ENCODE data around the gene THEMIS.
"Not testable (repeated sequence)": the region's sequence is repeated elsewhere in the genome, so short reads cannot be mapped to it uniquely, and the experiment has no call there.

Gene THEMIS

GRCh38 chr6:127718694-127719093 lies 182.2 kb downstream of the THEMIS start:
- DNase-seq (ENCODE audit: low spot score), result no peak

GRCh38 chr6:127717384-127717783 lies 183.5 kb downstream of the THEMIS start:
- DNase-seq (ENCODE audit: low spot score), result no peak

- no peak for DNase-seq (ENCODE audit: low spot score)
Observed at GRCh38 chr6:127716465-127716864, 184.4 kb downstream of the THEMIS start.

DNA sequence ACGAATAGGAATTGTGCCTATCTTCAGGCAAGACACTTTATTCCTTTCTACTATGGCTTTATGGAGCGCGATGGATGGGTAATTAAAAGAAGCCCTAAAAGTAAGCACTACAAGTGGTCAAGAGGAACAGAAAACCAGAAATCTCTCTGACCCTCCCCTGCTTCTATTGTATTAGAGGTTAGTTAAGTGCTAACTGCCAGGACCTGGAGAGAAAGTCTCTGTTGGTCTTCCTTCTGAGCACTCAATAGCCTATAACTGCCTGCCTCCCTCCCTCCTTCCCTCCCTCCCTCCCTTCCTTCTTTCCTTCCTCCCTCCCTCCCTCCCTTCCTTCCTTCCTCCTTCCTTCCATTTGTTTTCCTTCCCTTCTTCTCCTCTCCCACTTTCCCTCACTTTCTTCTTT lies 190.2 kb downstream of the THEMIS start:
- DNase-seq (ENCODE audit: low spot score), result no peak

DNA sequence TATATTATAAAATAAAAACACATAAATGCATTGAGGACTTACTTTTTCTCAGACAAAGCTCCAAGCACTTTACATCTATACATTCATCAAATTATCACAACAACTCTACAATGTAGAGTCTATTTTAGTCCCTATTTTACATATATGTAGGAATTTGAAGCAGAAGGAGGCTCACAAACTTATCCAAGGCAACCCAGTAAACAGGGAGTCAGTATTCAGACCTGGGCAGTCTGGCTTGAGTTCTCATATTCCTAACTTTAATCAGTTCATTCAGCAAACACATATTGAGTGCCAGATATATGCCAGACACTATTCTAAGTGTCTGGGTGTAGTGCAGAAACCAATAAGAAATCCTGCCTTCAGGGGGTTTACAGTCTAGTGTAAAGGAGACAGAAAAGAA lies 194.6 kb downstream of the THEMIS start:
- DNase-seq (ENCODE audit: low spot score), result no peak

DNA sequence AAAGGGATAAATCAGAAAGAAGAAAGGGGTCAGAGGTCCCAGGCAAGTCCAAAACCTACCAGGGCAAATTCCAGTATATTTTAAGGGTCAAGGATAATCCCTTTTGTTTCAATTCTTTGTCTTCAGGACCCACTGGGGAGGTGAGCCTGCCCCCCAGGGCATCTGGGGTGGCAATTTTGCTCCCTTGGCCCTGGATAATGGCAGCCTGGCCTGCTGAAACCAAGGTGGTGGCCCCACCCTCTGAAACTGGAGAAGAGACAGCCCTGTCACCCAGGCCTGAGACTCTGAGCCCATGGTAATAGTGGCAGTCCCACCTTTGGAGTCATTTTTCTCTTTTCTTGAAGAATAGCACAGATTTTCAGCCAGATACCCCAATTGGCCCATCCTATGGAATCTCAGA lies 205.8 kb downstream of the THEMIS start:
- DNase-seq (ENCODE audit: low spot score), result no peak

DNA sequence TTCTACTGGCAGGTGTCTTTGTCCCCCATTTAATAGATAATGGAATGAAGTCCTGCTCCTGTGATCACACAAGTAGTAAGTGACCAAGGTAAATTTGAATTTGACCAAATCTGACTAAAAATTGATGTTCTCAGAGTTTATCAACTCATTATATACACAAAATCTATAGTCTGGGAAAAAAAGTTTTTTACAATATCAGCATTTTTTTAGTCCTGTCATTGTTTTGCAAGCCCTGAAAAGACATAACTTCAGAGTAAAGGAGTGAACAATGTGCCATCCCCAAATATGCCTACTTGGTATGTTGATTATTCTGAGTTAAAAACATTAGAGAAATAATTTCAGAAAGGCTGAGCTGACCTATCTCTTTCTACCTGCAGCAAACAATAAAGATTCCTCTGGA lies 209.7 kb downstream of the THEMIS start:
- no peak for DNase-seq (ENCODE audit: low spot score)

DNA sequence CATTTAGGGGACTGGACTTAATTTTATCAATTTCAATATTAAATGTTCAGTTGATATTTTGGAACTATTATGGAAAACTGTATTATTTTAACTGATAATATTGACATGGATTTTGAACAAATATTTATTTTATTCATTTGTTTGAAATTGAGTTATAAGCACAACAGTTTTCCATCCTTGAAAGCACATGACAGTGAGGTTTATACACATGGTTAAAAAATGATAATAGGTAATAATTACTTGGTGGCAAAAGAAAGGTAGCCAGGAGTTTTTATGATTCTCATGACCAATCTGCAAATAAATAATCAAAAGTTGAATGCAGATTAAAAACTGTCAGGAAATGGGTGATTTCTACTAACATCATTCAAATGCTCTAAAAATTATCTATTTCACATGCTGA lies 210.3 kb downstream of the THEMIS start:
- no peak for DNase-seq (ENCODE audit: low spot score)

GRCh38 chr6:127690092-127690491 lies 210.8 kb downstream of the THEMIS start:
- no peak for DNase-seq (ENCODE audit: low spot score)

GRCh38 chr6:127687490-127687889 lies 213.4 kb downstream of the THEMIS start:
- DNase-seq (ENCODE audit: low spot score), result not testable (repeated sequence)

GRCh38 chr6:127686084-127686483 lies 214.8 kb downstream of the THEMIS start:
- no peak for DNase-seq (ENCODE audit: low spot score)

DNA sequence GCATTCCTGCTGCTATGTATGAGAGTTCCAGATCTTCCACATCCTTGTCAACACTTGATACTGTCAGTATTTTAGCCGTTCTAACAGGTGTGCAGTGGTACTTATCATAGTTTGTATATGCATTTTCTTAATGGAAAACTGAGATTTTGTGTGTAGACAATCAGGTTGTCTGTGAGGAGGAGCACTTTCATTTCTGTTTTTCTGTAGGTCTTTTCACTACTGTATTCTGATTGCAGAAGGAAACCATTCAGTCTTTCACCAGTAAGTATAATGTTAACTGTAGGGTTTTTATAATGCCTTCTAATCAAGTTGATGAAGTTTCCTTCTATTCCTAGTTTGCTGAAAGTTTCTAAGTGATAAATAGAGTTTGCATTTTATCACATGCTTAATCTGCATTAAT lies 216.4 kb downstream of the THEMIS start:
- no peak for DNase-seq (ENCODE audit: low spot score)
